Fibroblast of villous mesenchyme (primary cell): Measurements from ENCODE around the gene NCDN. TPM values are rescaled to one million over a fixed set of nuclear protein-coding genes. Genes with fewer than 3 reads are reported as not detected.

Experiments used
- DNase-seq: peaks from one replicate; pipeline ENCODE4 v3.0.0-alpha.2; 2010; ENCODE audit warnings: low read depth
- H3K4me3 ChIP-seq: 2 replicates; pipeline ENCODE4 v1.5.1; 2011; ENCODE audit warnings: low read depth, mild to moderate bottlenecking, low read length
- total RNA-seq: library from RNA; depleted of rRNA; stranded (reverse); fragments of >200 nt; gene quantifications from 2 replicates; pipeline ENCODE4 v1.2.3, GENCODE V29; 2012
- TF ChIP-seq, protein P1 (sequence below): IDR thresholded peaks from 2 replicates; pipeline ENCODE4 v1.5.1; 2012; ENCODE audit warnings: low read depth, mild to moderate bottlenecking, low read length; ENCODE audit not compliant: insufficient read depth

NCDN gene
- total RNA-seq, 1 donor, result 21.6 TPM

DNA sequence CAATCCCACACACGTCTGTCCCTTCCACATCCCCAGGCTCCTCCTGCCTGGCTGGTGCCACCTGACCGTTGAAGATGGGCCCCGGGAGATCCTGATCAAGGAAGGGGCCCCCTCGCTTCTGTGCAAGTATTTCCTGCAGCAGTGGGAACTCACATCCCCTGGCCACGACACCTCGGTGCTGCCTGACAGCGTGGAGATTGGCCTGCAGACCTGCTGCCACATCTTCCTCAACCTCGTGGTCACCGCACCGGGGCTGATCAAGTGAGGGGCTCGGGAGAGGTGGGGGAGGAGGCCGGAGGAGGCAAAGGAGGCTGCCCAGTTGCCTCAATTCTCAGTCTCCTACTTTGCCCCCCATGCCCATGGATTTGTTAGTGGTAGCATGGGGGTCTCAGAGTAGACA is 5.6 kb downstream of the NCDN start:
- TF ChIP-seq, protein P1, sequence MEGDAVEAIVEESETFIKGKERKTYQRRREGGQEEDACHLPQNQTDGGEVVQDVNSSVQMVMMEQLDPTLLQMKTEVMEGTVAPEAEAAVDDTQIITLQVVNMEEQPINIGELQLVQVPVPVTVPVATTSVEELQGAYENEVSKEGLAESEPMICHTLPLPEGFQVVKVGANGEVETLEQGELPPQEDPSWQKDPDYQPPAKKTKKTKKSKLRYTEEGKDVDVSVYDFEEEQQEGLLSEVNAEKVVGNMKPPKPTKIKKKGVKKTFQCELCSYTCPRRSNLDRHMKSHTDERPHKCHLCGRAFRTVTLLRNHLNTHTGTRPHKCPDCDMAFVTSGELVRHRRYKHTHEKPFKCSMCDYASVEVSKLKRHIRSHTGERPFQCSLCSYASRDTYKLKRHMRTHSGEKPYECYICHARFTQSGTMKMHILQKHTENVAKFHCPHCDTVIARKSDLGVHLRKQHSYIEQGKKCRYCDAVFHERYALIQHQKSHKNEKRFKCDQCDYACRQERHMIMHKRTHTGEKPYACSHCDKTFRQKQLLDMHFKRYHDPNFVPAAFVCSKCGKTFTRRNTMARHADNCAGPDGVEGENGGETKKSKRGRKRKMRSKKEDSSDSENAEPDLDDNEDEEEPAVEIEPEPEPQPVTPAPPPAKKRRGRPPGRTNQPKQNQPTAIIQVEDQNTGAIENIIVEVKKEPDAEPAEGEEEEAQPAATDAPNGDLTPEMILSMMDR, result no peak
- no peak overlapping the region for H3K4me3 ChIP-seq
- DNase-seq, result no peak

GRCh38 chr1:35564037-35564883 is 6.7 kb downstream of the NCDN start:
- TF ChIP-seq, protein P1, result peak; percentile 75
- no peak overlapping the region for H3K4me3 ChIP-seq
- peak; percentile 83 for DNase-seq

GRCh38 chr1:35564884-35565741 is 7.5 kb downstream of the NCDN start:
- no peak for DNase-seq
- TF ChIP-seq, protein P1, result no peak
- H3K4me3 ChIP-seq, result no peak overlapping the region

- TF ChIP-seq, protein P1, result no peak
Observed at GRCh38 chr1:35565742-35566133, 8.1 kb downstream of the NCDN start.

GRCh38 chr1:35567947-35568558 is 10.5 kb downstream of the NCDN start:
- DNase-seq, result no peak
- TF ChIP-seq, protein P1, result no peak
- H3K4me3 ChIP-seq, result no peak overlapping the region

More at GRCh38 chr1:35565742-35566133, 8.1 kb downstream of the NCDN start:
- no peak overlapping the region for H3K4me3 ChIP-seq
- no peak for DNase-seq

GRCh38 chr1:35568975-35569395 is 11.4 kb downstream of the NCDN start:
- DNase-seq, result peak; percentile 63
- H3K4me3 ChIP-seq, result no peak overlapping the region
- TF ChIP-seq, protein P1, result peak; percentile 92
